ENCODE data around the gene ABCC8. TPM values are rescaled to one million over a fixed set of nuclear protein-coding genes. Genes with fewer than 3 reads are reported as not detected.

The ABCC8 gene
- total and polyA plus RNA-seq, 9 of the 15 experiments (the other 6 are each of a cell fraction or from before 2014, with no cell fraction given) = not detected

DNA sequence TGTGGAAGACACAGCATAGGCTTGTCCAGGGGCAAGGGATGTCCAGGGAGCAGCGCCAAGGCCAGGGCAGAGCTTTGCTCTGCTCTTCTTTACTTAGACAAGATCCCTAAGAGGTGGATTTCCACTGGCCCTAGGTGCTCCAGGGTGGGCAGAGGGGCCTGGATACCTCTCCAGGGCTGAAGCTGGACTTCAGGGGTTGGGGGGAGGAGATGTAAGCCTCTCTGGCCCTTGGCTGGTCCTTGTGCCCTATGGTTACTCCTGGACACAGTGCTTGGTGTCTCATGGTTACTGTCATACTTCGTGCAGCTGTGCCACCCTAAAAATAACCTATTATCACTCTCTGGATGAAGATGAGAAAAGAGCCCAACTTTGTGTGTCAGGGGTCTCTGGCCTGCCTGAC lies 75.3 kb downstream of the ABCC8 start:
- 0 out of 2 replicates have a peak, but pooled peaks cover 5% of the 10 kb centered on the region for H4K20me1 ChIP-seq (replicated peaks; ENCODE audit: control insufficient read depth, insufficient read depth, low read length)
- no peak overlapping the region for H3K27ac ChIP-seq (ENCODE audit: extremely low read depth, low read depth, low read length)
- H3K27me3 ChIP-seq (ENCODE audit: control insufficient read depth in 2 of 2, insufficient read depth in 2 of 2, low read length in 2 of 2) = peaks cover 25 to 68% of the 10 kb centered on the region in 2 experiments; a peak in 4 of 5 replicates
- no TSS peak for BruUV-seq (replicated peaks)
- CTCF ChIA-PET (ENCODE audit: low intra/inter-chr PET ratio) = no interaction called here
- H3K9me3 ChIP-seq (replicated peaks; ENCODE audit: control insufficient read depth, insufficient read depth, low read depth, low read length) = no peaks in the 10 kb centered on the region
- H3K4me1 ChIP-seq (replicated peaks in 1 of 2; ENCODE audit: control insufficient read depth in 2 of 2, insufficient read depth in 2 of 2, low read length in 2 of 2) = peaks cover 3 to 6% of the 10 kb centered on the region in 2 experiments; a peak in 2 of 5 replicates
- no peak for TF ChIP-seq PTTG1 (tag; IDR thresholded peaks at IDR 0.05; ENCODE audit: low read depth)
- TF ChIP-seq TSC22D4 (tag; IDR thresholded peaks at IDR 0.05) = no peak
- no peaks in the 10 kb centered on the region for H3K9me1 ChIP-seq (ENCODE audit: control insufficient read depth, insufficient read depth, low read length)
- no peak for FAIRE-seq
- no peak overlapping the region for H2AFZ ChIP-seq (ENCODE audit: low read depth, low read length)
- no peak overlapping the region for H3K4me2 ChIP-seq (ENCODE audit: insufficient read depth, low read length)
- POLR2A ChIA-PET = interaction anchor here (0.5 to 0.7 kb wide), 2 partner anchors 18 to 316 kb away, joined by 3 to 5 read pairs; no protein-coding TSS in a partner anchor
- DNase-seq (ENCODE audit: extremely low read depth in 1 of 4, low spot score in 3 of 4) = no peak
- H3K36me3 ChIP-seq (ENCODE audit: control insufficient read depth, insufficient read depth, low read length) = no peaks in the 10 kb centered on the region
- no peak for ATAC-seq
- intact Hi-C loops (cut with micrococcal nuclease) = no loop called here
- WGBS (ENCODE audit: insufficient coverage, low coverage, missing lambda C conversion rate) = 0% methylated on average over 2 of the region's 2 CpGs
- H3K9ac ChIP-seq (ENCODE audit: insufficient read depth in 1 of 2, low read depth in 2 of 2, low read length in 2 of 2) = no peak overlapping the region
- no peak overlapping the region for H3K4me3 ChIP-seq
- H3K79me2 ChIP-seq (ENCODE audit: control insufficient read depth, insufficient read depth, low read length) = no peaks in the 10 kb centered on the region
- in situ Hi-C loops (cut with MboI) = no loop called here

DNA sequence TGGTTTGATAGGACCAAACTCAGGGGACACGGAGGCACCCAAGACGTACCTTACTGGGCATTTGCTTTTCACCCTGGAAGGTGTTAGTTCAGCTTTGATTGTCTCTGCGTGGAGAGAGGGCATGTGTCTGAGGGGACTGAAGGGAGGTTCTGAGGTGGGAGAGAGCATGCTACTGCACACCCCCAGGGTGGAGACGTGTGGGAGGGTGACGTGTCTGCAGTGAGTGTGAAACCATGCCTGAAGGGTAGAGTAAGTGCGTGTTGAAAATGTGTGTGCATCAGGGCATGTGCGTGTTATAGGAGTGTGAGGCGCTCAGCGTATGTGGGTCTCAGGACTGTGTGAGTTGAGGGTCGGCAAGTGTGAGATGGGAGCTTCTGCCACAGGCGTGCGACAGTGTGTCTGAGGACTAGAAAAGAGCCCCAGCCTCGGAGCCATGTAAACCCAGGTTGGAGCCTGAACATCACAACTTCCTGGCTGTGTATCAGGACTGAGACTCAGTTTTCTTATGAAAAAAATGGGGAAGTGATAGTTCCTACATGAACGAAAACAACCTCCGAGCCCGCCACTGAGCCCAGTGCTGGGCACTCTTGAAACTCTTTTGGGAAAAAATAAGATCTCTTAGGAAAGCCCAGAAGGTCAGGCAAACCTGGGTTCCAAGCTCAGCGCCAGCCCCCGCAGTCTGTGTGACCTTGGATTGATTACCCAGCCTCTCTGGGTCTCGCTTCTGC lies 76.4 kb downstream of the ABCC8 start:
- Histone ChIP-seq H3K4me2 (ENCODE audit: insufficient read depth, low read length) (no peak overlapping the region), H3K4me3 (no peak overlapping the region), H3K27ac (ENCODE audit: extremely low read depth, low read depth, low read length) (no peak overlapping the region), H3K4me1 (replicated peaks in 1 of 2; ENCODE audit: control insufficient read depth in 2 of 2, insufficient read depth in 2 of 2, low read length in 2 of 2) (peaks cover 0 to 4% of the 10 kb centered on the region in 2 experiments; a peak in 1 of 5 replicates), H4K20me1 (replicated peaks; ENCODE audit: control insufficient read depth, insufficient read depth, low read length) (peaks cover 5% of the 10 kb centered on the region; the same call in 1 of the 2 replicates), H3K36me3 (ENCODE audit: control insufficient read depth, insufficient read depth, low read length) (no peaks in the 10 kb centered on the region), H3K9ac (ENCODE audit: insufficient read depth in 1 of 2, low read depth in 2 of 2, low read length in 2 of 2) (no peak overlapping the region), H3K9me1 (ENCODE audit: control insufficient read depth, insufficient read depth, low read length) (no peaks in the 10 kb centered on the region), H3K9me3 (replicated peaks; ENCODE audit: control insufficient read depth, insufficient read depth, low read depth, low read length) (no peaks in the 10 kb centered on the region), H3K79me2 (ENCODE audit: control insufficient read depth, insufficient read depth, low read length) (no peaks in the 10 kb centered on the region), H3K27me3 (ENCODE audit: control insufficient read depth in 2 of 2, insufficient read depth in 2 of 2, low read length in 2 of 2) (peaks cover 27 to 79% of the 10 kb centered on the region in 2 experiments; a peak in 4 of 5 replicates), H2AFZ (ENCODE audit: low read depth, low read length) (no peak overlapping the region)
- BruUV-seq (replicated peaks) = no TSS peak
- ATAC-seq (no peak), FAIRE-seq (no peak), DNase-seq (ENCODE audit: extremely low read depth in 1 of 4, low spot score in 3 of 4) (no peak)
- TF ChIP-seq SPI1 (IDR thresholded peaks at IDR 0.05; ENCODE audit: borderline replicate concordance, low read depth, low read length) = peak; percentile 62; the same call in 1 of the 2 replicates
- TF ChIP-seq CHCHD3 (CRISPR knock-in tag; IDR thresholded peaks at IDR 0.05) = no peak
- TF ChIP-seq ARHGAP35 (IDR thresholded peaks at IDR 0.05; ENCODE audit: partially characterized antibody) = no peak
- TF ChIP-seq TARDBP (IDR thresholded peaks at IDR 0.05) = no peak
- no peak for TF ChIP-seq EGR1 (conservative IDR thresholded peaks at IDR 0.05)
- TF ChIP-seq ZNF197 (CRISPR knock-in tag; IDR thresholded peaks at IDR 0.05; ENCODE audit: low read depth) = no peak
- in situ Hi-C loops (cut with MboI) (no loop called here), intact Hi-C loops (cut with micrococcal nuclease) (no loop called here)
- WGBS (ENCODE audit: insufficient coverage, low coverage, missing lambda C conversion rate) = under 1% methylated on average over 19 of the region's 19 CpGs
- ChIA-PET CTCF (ENCODE audit: low intra/inter-chr PET ratio) (no interaction called here), POLR2A (interaction anchor here (0.6 kb wide), 1 partner anchor 152 kb away, joined by 4 read pairs; no protein-coding TSS in a partner anchor)
